Endodermal cell (in vitro differentiated cells): Measurements from ENCODE around the gene OR52N1. TPM values are rescaled to one million over a fixed set of nuclear protein-coding genes. Genes with fewer than 3 reads are reported as not detected.

Experiments
- DNase-seq: peaks from one replicate; pipeline ENCODE4 v3.0.0-alpha.2; 2017
- H3K27ac ChIP-seq: 2 replicates; pipeline ENCODE4 v1.5.1; 2013; ENCODE audit warnings: mild to moderate bottlenecking, low read depth, low read length, moderate library complexity
- H3K27me3 ChIP-seq: 2 replicates; pipeline ENCODE4 v1.6.1; 2013; ENCODE audit warnings: mild to moderate bottlenecking, low read length, moderate library complexity; ENCODE audit not compliant: insufficient read depth, control insufficient read depth, poor library complexity, severe bottlenecking
- H3K36me3 ChIP-seq: 2 replicates; pipeline ENCODE4 v1.7.0; 2013; ENCODE audit warnings: mild to moderate bottlenecking, low read length, moderate library complexity; ENCODE audit not compliant: control insufficient read depth, insufficient read depth
- H3K4me1 ChIP-seq: one replicate; pipeline ENCODE4 v1.7.0; 2013; ENCODE audit warnings: low read length; ENCODE audit not compliant: control insufficient read depth, insufficient read depth
- H3K4me3 ChIP-seq: 2 replicates; pipeline ENCODE4 v1.5.1; 2013; ENCODE audit warnings: mild to moderate bottlenecking, low read length, moderate library complexity
- H3K9ac ChIP-seq: 2 replicates; pipeline ENCODE4 v1.6.1; 2013; ENCODE audit warnings: mild to moderate bottlenecking, low read length, moderate library complexity; ENCODE audit not compliant: poor library complexity, severe bottlenecking; ENCODE audit errors: extremely low read depth
- H3K9me3 ChIP-seq: 2 replicates; pipeline ENCODE4 v1.6.1; 2013; ENCODE audit warnings: mild to moderate bottlenecking, low read length, moderate library complexity; ENCODE audit not compliant: control insufficient read depth
- H3K27ac Mint-ChIP-seq: 2 replicates; pipeline ENCODE4 v1.8.0; 2020; ENCODE audit warnings: mixed read lengths
- H3K27me3 Mint-ChIP-seq: 2 replicates; pipeline ENCODE4 v1.8.0; 2021; ENCODE audit warnings: mild to moderate bottlenecking, mixed read lengths; ENCODE audit not compliant: insufficient read depth
- H3K36me3 Mint-ChIP-seq: 2 replicates; pipeline ENCODE4 v1.8.0; 2020; ENCODE audit warnings: low read depth, mixed read lengths
- H3K4me1 Mint-ChIP-seq: 2 replicates; pipeline ENCODE4 v1.8.0; 2020; ENCODE audit warnings: mixed read lengths
- H3K4me3 Mint-ChIP-seq: 2 replicates; pipeline ENCODE4 v1.8.0; 2020; ENCODE audit warnings: mild to moderate bottlenecking, moderate library complexity, mixed read lengths
- H3K9me3 Mint-ChIP-seq: 2 replicates; pipeline ENCODE4 v1.8.0; 2020; ENCODE audit warnings: mild to moderate bottlenecking, mixed read lengths
- CTCF ChIP-seq: fragments of 200-600 bp; sonication (generic); conservative IDR thresholded peaks from 2 replicates; pipeline ENCODE4 v1.5.0; 2021; ENCODE audit warnings: antibody characterized with exemption, mild to moderate bottlenecking
- WGBS, 2 experiments: methylation state at CpG; one replicate each; pipeline versions ENCODE4 v1.1.5 to v1.1.7; 2013; ENCODE audit warnings: missing lambda C conversion rate in 2 of 2, mixed read lengths in 1 of 2; ENCODE audit not compliant: insufficient coverage in 1 of 2, insufficient read length in 1 of 2; 5-methylcytosine and 5-hydroxymethylcytosine counted together
- total RNA-seq, 2 donors: library from RNA; stranded (reverse); fragmentation: NEBNext Ultra II Directional in 1 of 2; extraction: Animal tissue kit (Norgen Biotek cat#: 25700) in 1 of 2; gene quantifications; 2 replicates in 1 of 2; 3 replicates in 1 of 2; pipeline ENCODE4 v1.2.1, GENCODE V29; 2021

Gene OR52N1
- total RNA-seq, 2 donors from 2014 or later: not detected

GRCh38 chr11:5809905-5810795, 19.1 kb upstream of the OR52N1 start:
- Histone ChIP-seq H3K36me3 (no peaks in the 10 kb centered on the region), H3K27ac (no peak overlapping the region), H3K4me1 (no peaks in the 10 kb centered on the region), H3K4me3 (no peak overlapping the region), H3K27me3 (no peaks in the 10 kb centered on the region), H3K9me3 (no peaks in the 10 kb centered on the region), H3K9ac (no peak overlapping the region)
- no peak overlapping the region for H3K27ac Mint-ChIP-seq
- no peak for DNase-seq
- peaks cover 10% of the 10 kb centered on the region for H3K27me3 Mint-ChIP-seq
- no peak for TF ChIP-seq CTCF
- H3K4me1 Mint-ChIP-seq: peaks cover 7% of the 10 kb centered on the region
- H3K9me3 Mint-ChIP-seq: no peaks in the 10 kb centered on the region
- H3K4me3 Mint-ChIP-seq: no peak overlapping the region
- 92 to 93% methylated on average over 4 to 5 of the region's 6 CpGs for WGBS, 2 experiments
- no peaks in the 10 kb centered on the region for H3K36me3 Mint-ChIP-seq

DNA sequence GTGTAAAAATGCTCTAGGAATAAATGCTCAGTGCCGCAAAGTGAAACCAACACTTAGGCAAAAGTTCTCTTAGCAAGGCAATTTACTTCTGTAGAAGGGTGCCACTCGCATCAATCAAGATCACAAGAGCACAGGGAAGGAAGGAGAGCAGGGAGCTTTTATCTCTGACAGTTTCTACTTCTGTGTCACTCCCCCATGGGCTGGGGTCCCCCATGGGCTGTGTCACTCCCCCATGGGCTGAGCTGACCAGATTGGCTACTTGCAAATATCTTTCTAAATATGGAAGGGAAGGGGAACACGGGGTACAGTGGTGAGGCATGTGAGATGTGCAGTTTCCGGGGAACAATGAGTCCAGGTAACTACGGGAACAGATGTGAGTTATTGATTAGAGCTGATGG, 18.1 kb upstream of the OR52N1 start:
- no peak overlapping the region for H3K27ac ChIP-seq
- no peak for DNase-seq

GRCh38 chr11:5808500-5809121, 17.5 kb upstream of the OR52N1 start, which contains the start of gene OR52N2:
TSS of gene OR52N2 (plus strand) at chr11:5808924. CDS start at chr11:5820336, 11,412 bp downstream.
- peak within 1 kb of the TSS; percentile 76 for H3K27ac Mint-ChIP-seq
- Histone ChIP-seq H3K4me1 (no peaks in the 10 kb centered on the region), H3K9me3 (peaks cover 9% of the 10 kb centered on the region), H3K27me3 (no peaks in the 10 kb centered on the region), H3K27ac (no peak within 1 kb of the TSS), H3K4me3 (no peak within 1 kb of the TSS), H3K36me3 (no peaks in the 10 kb centered on the region), H3K9ac (no peak within 1 kb of the TSS)
- TF ChIP-seq CTCF: peak; percentile 98
- DNase-seq: peak; percentile 90
- WGBS, 2 experiments: 67 to 79% methylated on average over 11 to 24 of the region's 24 CpGs
- peaks cover 10% of the 10 kb centered on the region for H3K27me3 Mint-ChIP-seq
- H3K4me3 Mint-ChIP-seq: peak within 1 kb of the TSS; percentile 69
- peaks cover 7% of the 10 kb centered on the region for H3K4me1 Mint-ChIP-seq
- H3K36me3 Mint-ChIP-seq: no peaks in the 10 kb centered on the region
- H3K9me3 Mint-ChIP-seq: peaks cover 4% of the 10 kb centered on the region

More for the DNA sequence above, 18.1 kb upstream of the OR52N1 start:
- Mint-ChIP-seq H3K36me3 (no peaks in the 10 kb centered on the region), H3K9me3 (peaks cover 3% of the 10 kb centered on the region), H3K27ac (peak overlapping the region; percentile 76), H3K4me1 (peaks cover 7% of the 10 kb centered on the region), H3K27me3 (peaks cover 10% of the 10 kb centered on the region), H3K4me3 (peak overlapping the region; percentile 69)
- no peak overlapping the region for H3K4me3 ChIP-seq
- no peak overlapping the region for H3K9ac ChIP-seq
- H3K36me3 ChIP-seq: no peaks in the 10 kb centered on the region
- no peaks in the 10 kb centered on the region for H3K27me3 ChIP-seq
- peaks cover 4% of the 10 kb centered on the region for H3K9me3 ChIP-seq
- no peak for TF ChIP-seq CTCF
- 92 to 96% methylated on average over 4 to 5 of the region's 5 CpGs for whole genome bisulfite sequencing, 2 experiments
- H3K4me1 ChIP-seq: no peaks in the 10 kb centered on the region
